Kidney epithelial cell (primary cell): ENCODE measurements around the gene B4GALNT3. TPM values are rescaled to one million over a fixed set of nuclear protein-coding genes. Genes with fewer than 3 reads are reported as not detected.

Experiments
- DNase-seq: peaks from one replicate; pipeline ENCODE4 v3.0.0-alpha.2; 2010; ENCODE audit warnings: low read depth
- H3K27me3 ChIP-seq: 2 replicates; pipeline ENCODE4 v1.6.0; 2011; ENCODE audit warnings: low read length; ENCODE audit not compliant: control insufficient read depth, insufficient read depth
- H3K36me3 ChIP-seq: 2 replicates; pipeline ENCODE4 v1.5.1; 2011; ENCODE audit warnings: low read length; ENCODE audit not compliant: control insufficient read depth, insufficient read depth
- H3K4me3 ChIP-seq: 2 replicates; pipeline ENCODE4 v1.5.1; 2011; ENCODE audit warnings: low read depth, mild to moderate bottlenecking, control low read depth, low read length
- CTCF ChIP-seq: IDR thresholded peaks from 2 replicates; pipeline ENCODE4 v1.5.1; 2011; ENCODE audit warnings: mild to moderate bottlenecking, moderate library complexity, low read length, control low read depth, inconsistent platforms; ENCODE audit not compliant: insufficient read depth, poor library complexity, severe bottlenecking
- total RNA-seq: library from RNA; depleted of rRNA; stranded (reverse); fragments of >200 nt; gene quantifications from 2 replicates; pipeline ENCODE4 v1.2.3, GENCODE V29; 2015

Gene B4GALNT3
- total RNA-seq, 1 donor from 2014 or later = 6.8 TPM

- Histone ChIP-seq H3K4me3 (no peak overlapping the region), H3K27me3 (peaks cover 20% of the 10 kb centered on the region), H3K36me3 (no peaks in the 10 kb centered on the region)
- no peak for DNase-seq
- TF ChIP-seq CTCF = no peak
These were observed 3.4 kb downstream of the B4GALNT3 start for GRCh38 chr12:462936-463705.

- Histone ChIP-seq H3K27me3 (peaks cover 16% of the 10 kb centered on the region), H3K36me3 (no peaks in the 10 kb centered on the region), H3K4me3 (no peak overlapping the region)
- no peak for DNase-seq
- no peak for TF ChIP-seq CTCF
These were observed 4.9 kb downstream of the B4GALNT3 start for GRCh38 chr12:464484-465267.

GRCh38 chr12:466039-466438, 6.3 kb downstream of the B4GALNT3 start:
- TF ChIP-seq CTCF = no peak
- H3K27me3 ChIP-seq = peaks cover 8% of the 10 kb centered on the region
- no peak overlapping the region for H3K4me3 ChIP-seq
- no peaks in the 10 kb centered on the region for H3K36me3 ChIP-seq
- no peak for DNase-seq

GRCh38 chr12:466762-467161, 7.0 kb downstream of the B4GALNT3 start:
- no peak overlapping the region for H3K4me3 ChIP-seq
- DNase-seq = no peak
- peaks cover 2% of the 10 kb centered on the region for H3K27me3 ChIP-seq
- TF ChIP-seq CTCF = no peak
- no peaks in the 10 kb centered on the region for H3K36me3 ChIP-seq

GRCh38 chr12:467591-467990, 7.9 kb downstream of the B4GALNT3 start:
- no peaks in the 10 kb centered on the region for H3K36me3 ChIP-seq
- H3K27me3 ChIP-seq = no peaks in the 10 kb centered on the region
- TF ChIP-seq CTCF = no peak
- no peak overlapping the region for H3K4me3 ChIP-seq
- DNase-seq = no peak
